Mucosa of descending colon (tissue), 3 donors: ENCODE measurements around the gene SLC6A12. TPM values are rescaled to one million over a fixed set of nuclear protein-coding genes. Genes with fewer than 3 reads are reported as not detected.

Source experiments
- ATAC-seq: fragments of 200-7000 bp; cut with Tn5 transposase; one replicate; pipeline ENCODE4 v1.9.1; 2020; ENCODE audit warnings: mild to moderate bottlenecking, moderate library complexity
- DNase-seq, 3 donors: peaks; one replicate each; pipeline ENCODE4 v3.0.0-alpha.2; 2020
- H3K36me3 ChIP-seq: fragments of 200-600 bp; one replicate; pipeline ENCODE4 v1.8.0; 2021; ENCODE audit warnings: low read depth, mild to moderate bottlenecking
- H3K4me1 ChIP-seq: fragments of 200-600 bp; one replicate; pipeline ENCODE4 v1.8.0; 2021; ENCODE audit warnings: low read depth, mild to moderate bottlenecking
- H3K4me3 ChIP-seq: fragments of 200-600 bp; one replicate; pipeline ENCODE4 v1.8.0; 2021; ENCODE audit warnings: mild to moderate bottlenecking
- H3K9me3 ChIP-seq: fragments of 200-600 bp; one replicate; pipeline ENCODE4 v1.8.0; 2021; ENCODE audit warnings: mild to moderate bottlenecking
- CTCF ChIP-seq: fragments of 200-600 bp; IDR thresholded peaks from one replicate; pipeline ENCODE4 v1.8.0; 2022; ENCODE audit warnings: antibody characterized with exemption, mild to moderate bottlenecking
- intact Hi-C, 2 donors: fragments of 100-400 bp; cut with DNase I in 1 of 2; cut with micrococcal nuclease in 1 of 2; formaldehyde crosslinking; loops; one replicate each; pipeline versions ENCODE4 v1.11.0 to v1.11.1; 2022; cut with DNase I, micrococcal nuclease
- total RNA-seq, 3 donors: library from RNA; stranded (reverse); fragmentation: NEBNext Ultra II Directional in 2 of 3; extraction: Animal tissue kit (Norgen Biotek cat#: 25700) in 2 of 3; gene quantifications; one replicate each; pipeline versions ENCODE4 v1.2.1 to v1.2.4, GENCODE V29; 2021 to 2023
- donor health status: DM: no; HTN: no; CAD: no; lungs with moderate emphysema.
- donor health status: DM: no; HTN: no; CAD: no.
- donor health status: DM: no; HTN: yes; CAD: no.

The SLC6A12 gene
- total RNA-seq, 3 donors from 2014 or later = 1.3 to 5.1 TPM; not detected in 1

- no peak for ATAC-seq
- no peaks in the 10 kb centered on the region for H3K36me3 ChIP-seq
- no peak for TF ChIP-seq CTCF
These were observed 17.5 kb downstream of the SLC6A12 start for GRCh38 chr12:196436-196835.

DNA sequence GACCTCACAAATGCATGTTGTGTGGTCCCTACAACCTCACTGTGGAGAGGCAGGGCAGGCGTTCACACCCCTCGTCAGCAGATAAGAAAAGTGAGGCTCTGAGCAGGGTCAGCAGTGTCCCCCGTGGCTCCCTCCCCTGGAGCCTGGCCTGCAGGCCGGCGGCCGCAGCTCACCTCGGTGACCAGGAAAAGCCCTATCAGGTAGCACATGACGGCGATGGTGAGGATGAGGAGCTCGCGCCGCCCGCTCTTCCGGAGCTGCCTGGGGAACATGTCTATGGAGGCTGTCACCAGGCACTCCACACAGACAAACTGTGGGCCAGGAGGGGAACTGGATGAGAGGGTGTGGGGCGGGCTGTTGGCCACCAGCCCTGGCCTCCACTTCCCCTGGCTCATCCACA is 18.0 kb downstream of the SLC6A12 start:
- DNase-seq = no peak
- H3K4me3 ChIP-seq = no peak overlapping the region
- no peak for TF ChIP-seq CTCF
- no peaks in the 10 kb centered on the region for H3K9me3 ChIP-seq
- no peaks in the 10 kb centered on the region for H3K36me3 ChIP-seq
- intact Hi-C loops = no loop called here
- no peaks in the 10 kb centered on the region for H3K4me1 ChIP-seq
- ATAC-seq = no peak

More at GRCh38 chr12:196436-196835, 17.5 kb downstream of the SLC6A12 start:
- H3K4me1 ChIP-seq = no peaks in the 10 kb centered on the region
- no peak overlapping the region for H3K4me3 ChIP-seq
- DNase-seq = no peak
- intact Hi-C loops = no loop called here
- H3K9me3 ChIP-seq = no peaks in the 10 kb centered on the region

GRCh38 chr12:195156-195555 is 18.8 kb downstream of the SLC6A12 start:
- Histone ChIP-seq H3K4me3 (no peak overlapping the region), H3K9me3 (no peaks in the 10 kb centered on the region), H3K4me1 (no peaks in the 10 kb centered on the region), H3K36me3 (no peaks in the 10 kb centered on the region)
- no peak for TF ChIP-seq CTCF
- no peak for DNase-seq
- ATAC-seq = no peak
- intact Hi-C loops = no loop called here

- no peak for TF ChIP-seq CTCF
- DNase-seq = no peak
- intact Hi-C loops = no loop called here
- H3K4me3 ChIP-seq = no peak overlapping the region
- H3K36me3 ChIP-seq = no peaks in the 10 kb centered on the region
- no peak for ATAC-seq
- H3K4me1 ChIP-seq = peaks cover 2% of the 10 kb centered on the region
- no peaks in the 10 kb centered on the region for H3K9me3 ChIP-seq
These were observed 19.7 kb downstream of the SLC6A12 start for GRCh38 chr12:194276-194675.

- Histone ChIP-seq H3K9me3 (no peaks in the 10 kb centered on the region), H3K4me3 (no peak overlapping the region), H3K4me1 (peaks cover 3% of the 10 kb centered on the region), H3K36me3 (no peaks in the 10 kb centered on the region)
- no peak for TF ChIP-seq CTCF
- ATAC-seq (no peak), DNase-seq (no peak)
- intact Hi-C loops = no loop called here
These were observed 20.7 kb downstream of the SLC6A12 start for GRCh38 chr12:193261-193660.

DNA sequence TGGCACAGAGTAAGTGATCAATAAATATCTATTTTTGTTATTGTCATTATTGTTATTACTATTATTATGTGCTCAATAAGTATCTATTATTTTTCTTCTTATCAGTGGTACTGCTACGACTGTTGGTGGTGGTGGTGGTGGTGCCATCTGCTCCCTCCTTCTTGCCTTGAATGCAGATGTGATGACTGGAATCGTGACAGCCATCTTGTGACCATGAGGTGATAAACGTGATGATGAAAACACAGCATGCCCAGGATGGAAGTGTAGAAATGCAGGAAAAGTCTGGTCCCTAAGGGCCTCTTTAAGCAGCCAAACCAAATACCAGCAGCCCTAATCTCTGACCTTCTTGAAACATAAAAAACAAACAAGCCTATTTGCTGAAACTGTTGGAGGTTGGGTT is 22.4 kb downstream of the SLC6A12 start:
- Histone ChIP-seq H3K4me1 (peaks cover 3% of the 10 kb centered on the region), H3K36me3 (no peaks in the 10 kb centered on the region), H3K4me3 (no peak overlapping the region), H3K9me3 (no peaks in the 10 kb centered on the region)
- ATAC-seq = no peak
- TF ChIP-seq CTCF = no peak
- no peak for DNase-seq
- intact Hi-C loops = no loop called here
